ENCODE results near the gene CXCL13.

The CXCL13 gene

DNA sequence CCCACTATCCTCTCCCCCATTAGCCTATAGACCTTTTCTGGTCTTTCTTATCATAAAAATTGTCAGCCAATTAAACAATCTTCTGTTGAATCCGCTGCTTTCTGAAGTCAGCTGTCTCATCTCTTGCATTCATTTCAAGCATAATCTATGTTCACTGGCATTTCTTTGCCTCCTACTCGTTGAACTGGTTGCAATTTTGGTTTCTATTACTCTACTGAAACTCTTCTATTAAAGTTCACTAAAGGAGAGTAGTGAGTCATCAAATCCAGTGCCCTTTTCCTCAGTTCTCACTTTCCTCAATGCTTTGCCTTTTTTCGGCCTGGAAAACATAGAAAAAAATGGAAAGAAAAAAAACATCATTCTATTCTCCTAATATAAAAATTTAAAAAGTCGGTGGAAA, 23.9 kb upstream of the CXCL13 start:
- Histone ChIP-seq H3K27ac (no peak overlapping the region), H3K4me1 (no peaks in the 10 kb centered on the region), H3K27me3 (ENCODE audit: control insufficient read depth, insufficient read depth, low read length) (no peaks in the 10 kb centered on the region), H3K4me2 (ENCODE audit: low read length) (no peak overlapping the region), H3K4me3 (ENCODE audit: low read depth, low read length) (no peak overlapping the region), H2AFZ (no peak overlapping the region), H3K79me2 (no peaks in the 10 kb centered on the region), H3K9me3 (ENCODE audit: control insufficient read depth, low read length) (no peaks in the 10 kb centered on the region), H3K9ac (no peak overlapping the region), H3K36me3 (ENCODE audit: control insufficient read depth, insufficient read depth, low read length) (no peaks in the 10 kb centered on the region)
- TF ChIP-seq, protein P1, sequence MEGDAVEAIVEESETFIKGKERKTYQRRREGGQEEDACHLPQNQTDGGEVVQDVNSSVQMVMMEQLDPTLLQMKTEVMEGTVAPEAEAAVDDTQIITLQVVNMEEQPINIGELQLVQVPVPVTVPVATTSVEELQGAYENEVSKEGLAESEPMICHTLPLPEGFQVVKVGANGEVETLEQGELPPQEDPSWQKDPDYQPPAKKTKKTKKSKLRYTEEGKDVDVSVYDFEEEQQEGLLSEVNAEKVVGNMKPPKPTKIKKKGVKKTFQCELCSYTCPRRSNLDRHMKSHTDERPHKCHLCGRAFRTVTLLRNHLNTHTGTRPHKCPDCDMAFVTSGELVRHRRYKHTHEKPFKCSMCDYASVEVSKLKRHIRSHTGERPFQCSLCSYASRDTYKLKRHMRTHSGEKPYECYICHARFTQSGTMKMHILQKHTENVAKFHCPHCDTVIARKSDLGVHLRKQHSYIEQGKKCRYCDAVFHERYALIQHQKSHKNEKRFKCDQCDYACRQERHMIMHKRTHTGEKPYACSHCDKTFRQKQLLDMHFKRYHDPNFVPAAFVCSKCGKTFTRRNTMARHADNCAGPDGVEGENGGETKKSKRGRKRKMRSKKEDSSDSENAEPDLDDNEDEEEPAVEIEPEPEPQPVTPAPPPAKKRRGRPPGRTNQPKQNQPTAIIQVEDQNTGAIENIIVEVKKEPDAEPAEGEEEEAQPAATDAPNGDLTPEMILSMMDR (IDR thresholded peaks at IDR 0.05): no peak

DNA sequence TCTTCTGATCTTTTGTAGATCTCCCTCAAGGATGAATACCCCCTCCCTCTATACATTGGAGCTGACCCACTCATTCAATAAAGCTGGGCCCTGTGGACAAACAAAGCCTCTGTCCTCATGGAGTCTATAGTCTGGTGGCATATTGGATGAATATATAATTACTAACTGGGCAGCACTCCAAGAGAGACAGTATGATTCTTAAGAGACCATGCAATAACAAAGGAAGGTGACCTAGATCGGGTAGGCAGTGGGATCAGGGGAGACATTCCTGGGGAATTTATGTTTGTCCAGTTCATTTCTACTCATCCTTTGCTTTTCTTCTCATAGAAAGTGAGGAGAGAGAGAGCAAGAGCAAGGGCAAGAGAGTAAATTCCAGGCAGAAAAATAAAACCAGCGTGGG, 23.5 kb upstream of the CXCL13 start:
- no peaks in the 10 kb centered on the region for H3K79me2 ChIP-seq

DNA sequence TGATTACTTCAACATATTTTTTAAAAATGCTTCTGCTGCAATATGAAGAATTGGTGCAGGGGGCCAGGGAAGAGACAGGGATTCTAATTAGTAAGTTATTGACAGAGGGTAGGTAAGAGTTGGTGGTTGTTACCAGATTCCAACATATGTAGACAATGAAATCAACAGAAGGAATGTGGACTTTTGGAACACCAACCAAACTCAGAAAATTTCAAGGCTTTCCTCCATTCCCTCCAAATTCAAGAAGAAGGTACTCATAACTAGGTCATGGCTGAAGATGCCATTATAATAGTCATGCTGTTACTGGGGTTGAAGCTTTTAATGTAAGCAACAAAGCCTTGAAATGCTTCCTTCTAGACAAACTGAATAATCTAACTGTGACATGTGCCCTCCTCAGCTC, 22.9 kb upstream of the CXCL13 start:
- Histone ChIP-seq H3K4me2 (ENCODE audit: low read length) (no peak overlapping the region), H3K4me3 (ENCODE audit: low read depth, low read length) (no peak overlapping the region), H2AFZ (no peak overlapping the region), H3K9me3 (ENCODE audit: control insufficient read depth, low read length) (no peaks in the 10 kb centered on the region), H3K4me1 (no peaks in the 10 kb centered on the region), H3K36me3 (ENCODE audit: control insufficient read depth, insufficient read depth, low read length) (no peaks in the 10 kb centered on the region), H3K79me2 (no peaks in the 10 kb centered on the region), H3K27ac (no peak overlapping the region), H3K27me3 (ENCODE audit: control insufficient read depth, insufficient read depth, low read length) (no peaks in the 10 kb centered on the region), H3K9ac (no peak overlapping the region)
- TF ChIP-seq, protein P1 (IDR thresholded peaks at IDR 0.05): no peak

More for the DNA sequence above, 23.5 kb upstream of the CXCL13 start:
- no peaks in the 10 kb centered on the region for H3K4me1 ChIP-seq
- no peaks in the 10 kb centered on the region for H3K27me3 ChIP-seq (ENCODE audit: control insufficient read depth, insufficient read depth, low read length)
- H3K27ac ChIP-seq: no peak overlapping the region
- TF ChIP-seq, protein P1 (IDR thresholded peaks at IDR 0.05): no peak
- no peaks in the 10 kb centered on the region for H3K36me3 ChIP-seq (ENCODE audit: control insufficient read depth, insufficient read depth, low read length)
- H2AFZ ChIP-seq: no peak overlapping the region
- no peak overlapping the region for H3K4me3 ChIP-seq (ENCODE audit: low read depth, low read length)
- H3K9ac ChIP-seq: no peak overlapping the region
- H3K9me3 ChIP-seq (ENCODE audit: control insufficient read depth, low read length): no peaks in the 10 kb centered on the region
- no peak overlapping the region for H3K4me2 ChIP-seq (ENCODE audit: low read length)

DNA sequence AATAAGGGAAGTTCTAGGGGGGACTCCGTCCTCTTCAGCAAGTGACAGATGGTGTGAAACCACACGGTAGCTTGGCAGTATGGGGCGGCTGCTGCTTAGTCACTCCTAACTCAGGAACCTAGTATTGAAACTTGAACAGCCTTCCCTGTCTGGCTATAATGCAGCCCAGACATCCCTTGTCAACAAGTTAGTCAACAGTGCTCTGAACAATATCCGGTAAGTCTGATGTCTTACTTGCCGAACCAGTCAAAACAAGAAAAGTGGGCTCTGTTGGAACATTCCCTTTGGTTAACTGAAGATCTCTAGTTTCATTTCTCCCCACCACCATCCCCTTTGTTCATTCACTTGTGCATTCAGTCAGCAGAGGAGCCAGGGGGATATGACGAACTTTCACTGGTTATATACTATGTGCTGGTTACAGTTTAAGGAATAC, 18.7 kb upstream of the CXCL13 start:
- H3K79me2 ChIP-seq: no peaks in the 10 kb centered on the region
- H3K36me3 ChIP-seq (ENCODE audit: control insufficient read depth, insufficient read depth, low read length): no peaks in the 10 kb centered on the region
- no peak overlapping the region for H3K9ac ChIP-seq
- no peak overlapping the region for H3K4me3 ChIP-seq (ENCODE audit: low read depth, low read length)
- no peak overlapping the region for H3K4me2 ChIP-seq (ENCODE audit: low read length)
- no peak overlapping the region for H3K27ac ChIP-seq
- no peaks in the 10 kb centered on the region for H3K4me1 ChIP-seq
- H3K9me3 ChIP-seq (ENCODE audit: control insufficient read depth, low read length): no peaks in the 10 kb centered on the region
- H2AFZ ChIP-seq: no peak overlapping the region
- TF ChIP-seq, protein P1 (IDR thresholded peaks at IDR 0.05): no peak
- no peaks in the 10 kb centered on the region for H3K27me3 ChIP-seq (ENCODE audit: control insufficient read depth, insufficient read depth, low read length)

DNA sequence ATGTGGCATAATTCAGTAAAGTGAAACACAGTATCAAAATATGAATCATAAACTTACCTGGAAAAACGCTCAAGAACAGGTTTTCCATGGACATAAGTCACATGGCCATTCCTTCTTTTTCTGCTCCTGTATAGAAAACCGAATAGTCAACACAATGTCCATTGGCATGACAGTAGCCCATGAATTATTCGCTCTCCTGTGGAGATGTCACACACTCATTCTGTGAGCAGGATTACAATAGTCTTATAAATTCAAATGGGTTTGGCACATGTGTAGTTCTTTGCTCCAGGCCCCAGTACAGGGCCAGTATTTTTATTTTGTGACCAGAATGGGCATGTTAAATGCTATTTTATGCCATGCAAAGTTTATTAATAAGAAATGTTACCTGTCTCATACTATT, 15.1 kb upstream of the CXCL13 start:
- H3K27me3 ChIP-seq (ENCODE audit: control insufficient read depth, insufficient read depth, low read length): no peaks in the 10 kb centered on the region
- H3K9me3 ChIP-seq (ENCODE audit: control insufficient read depth, low read length): no peaks in the 10 kb centered on the region
- H3K36me3 ChIP-seq (ENCODE audit: control insufficient read depth, insufficient read depth, low read length): no peaks in the 10 kb centered on the region
- H3K4me1 ChIP-seq: no peaks in the 10 kb centered on the region
- H3K4me2 ChIP-seq (ENCODE audit: low read length): no peak overlapping the region
- H3K27ac ChIP-seq: no peak overlapping the region
- H3K79me2 ChIP-seq: no peaks in the 10 kb centered on the region
- H3K9ac ChIP-seq: no peak overlapping the region
- TF ChIP-seq, protein P1 (IDR thresholded peaks at IDR 0.05): no peak
- H2AFZ ChIP-seq: no peak overlapping the region
- no peak overlapping the region for H3K4me3 ChIP-seq (ENCODE audit: low read depth, low read length)

Data from parathyroid adenoma (tissue), 2 donors.